Activated CD4-positive, alpha-beta T cell treated with anti-CD3 and anti-CD28 coated beads for 1 hour (primary cell): Measurements from ENCODE around the gene KIF26B.

Experiments
- DNase-seq: peaks from one replicate; pipeline ENCODE4 v3.0.0-alpha.2; 2020

The KIF26B gene

DNA sequence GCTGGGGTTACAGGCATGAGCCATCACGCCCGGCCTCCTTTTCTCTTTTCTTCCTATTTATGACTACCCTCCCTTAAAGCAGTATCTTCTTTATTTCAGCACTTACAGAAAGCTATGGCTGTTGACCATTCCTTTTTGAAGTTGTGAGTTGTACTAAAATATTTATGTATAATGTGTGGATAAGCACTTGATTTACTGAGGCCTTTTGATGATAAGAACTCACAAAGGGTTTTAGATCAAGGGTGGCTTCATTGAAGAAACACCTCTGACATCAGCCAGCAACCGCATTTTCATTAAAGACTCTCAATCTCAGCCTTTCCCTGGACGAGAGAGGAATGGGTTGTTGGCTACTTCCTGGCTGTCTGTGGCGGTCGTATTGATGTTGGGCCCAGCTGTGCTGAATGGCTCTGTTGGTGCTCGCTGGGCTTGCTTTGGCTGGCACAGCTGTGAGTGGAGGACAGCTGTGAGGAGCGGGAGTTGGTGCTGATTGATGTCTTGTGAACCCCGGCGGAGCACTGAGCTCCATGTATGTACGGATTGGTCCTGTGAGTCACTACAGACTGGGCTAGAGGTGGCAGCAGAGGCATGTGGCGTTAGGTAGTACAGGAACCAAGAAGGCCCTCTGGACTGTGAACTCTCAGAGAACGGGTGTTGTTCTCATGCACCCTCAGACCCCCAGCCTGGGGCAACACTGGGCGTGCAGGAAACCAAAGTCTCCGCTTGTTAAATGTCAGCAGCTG, 208.8 kb downstream of the KIF26B start:
- no peak for DNase-seq

- DNase-seq = no peak
Observed at GRCh38 chr1:245365095-245366020, 210.6 kb downstream of the KIF26B start.

GRCh38 chr1:245366886-245367285, 212.1 kb downstream of the KIF26B start:
- no peak for DNase-seq

GRCh38 chr1:245370175-245370825, 215.5 kb downstream of the KIF26B start:
- DNase-seq = no peak

- DNase-seq = no peak
Observed at GRCh38 chr1:245370905-245371581, 216.3 kb downstream of the KIF26B start.

DNA sequence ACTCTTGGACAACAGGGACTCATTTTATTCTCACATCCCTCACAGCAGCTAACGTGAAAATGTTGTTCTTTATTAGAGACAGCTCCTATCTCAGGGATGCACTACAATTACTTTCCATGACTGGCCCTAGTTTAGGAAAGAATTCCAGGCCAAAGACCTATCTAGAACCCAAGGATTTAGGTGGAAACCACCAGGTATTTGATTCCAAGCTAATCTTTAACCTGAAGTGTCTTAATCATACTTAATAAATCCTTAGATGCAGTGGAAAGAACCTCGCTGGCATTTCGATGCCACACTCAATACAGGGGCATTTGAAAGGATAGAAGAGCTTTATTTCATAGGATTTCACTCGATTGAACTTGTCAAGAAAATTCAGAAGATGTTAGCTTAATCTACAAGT, 218.3 kb downstream of the KIF26B start:
- DNase-seq = no peak

DNA sequence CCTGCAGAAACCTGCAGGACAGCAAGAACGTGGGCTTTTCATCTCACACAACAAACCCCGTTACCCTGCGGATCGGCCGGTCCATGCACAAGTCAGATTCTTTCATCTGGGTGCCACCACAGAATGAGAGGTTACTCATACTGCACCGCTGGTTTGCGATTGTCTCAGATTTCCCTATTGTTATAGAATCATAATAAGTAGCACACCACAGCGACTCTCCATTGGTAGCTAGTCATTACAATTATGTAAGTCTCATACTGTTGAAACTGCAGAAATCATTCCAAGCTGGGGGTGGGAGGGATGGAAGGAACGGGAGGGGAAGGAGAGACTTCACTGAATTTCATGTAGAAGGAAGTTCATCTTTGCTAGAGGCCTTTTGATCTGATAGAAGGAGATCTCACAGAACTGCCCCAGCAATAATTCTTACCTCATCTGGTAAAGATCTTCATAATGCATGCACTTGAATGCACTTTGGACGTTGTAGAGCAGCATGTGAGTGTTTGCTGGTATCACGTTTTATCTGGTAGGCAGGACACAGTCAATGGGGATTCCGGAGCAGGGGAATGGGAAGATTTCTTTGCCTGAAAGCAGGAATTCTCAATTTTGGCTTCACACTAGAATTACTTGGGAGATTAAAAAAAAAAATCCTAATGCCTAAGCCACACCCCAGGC, 221.1 kb downstream of the KIF26B start:
- no peak for DNase-seq

GRCh38 chr1:245377854-245378253, 223.1 kb downstream of the KIF26B start:
- no peak for DNase-seq

- no peak for DNase-seq
Observed at GRCh38 chr1:245378311-245378722, 223.5 kb downstream of the KIF26B start.

- no peak for DNase-seq
Observed at GRCh38 chr1:245378745-245379144, 224.0 kb downstream of the KIF26B start.

- DNase-seq = no peak
Observed at GRCh38 chr1:245380790-245381535, 226.2 kb downstream of the KIF26B start.

GRCh38 chr1:245382981-245383380, 228.2 kb downstream of the KIF26B start:
- no peak for DNase-seq

GRCh38 chr1:245383396-245384330, 228.9 kb downstream of the KIF26B start:
- DNase-seq = no peak

- DNase-seq = no peak
Observed at GRCh38 chr1:245386297-245386971, 231.6 kb downstream of the KIF26B start.

GRCh38 chr1:245388687-245389086, 233.9 kb downstream of the KIF26B start:
- DNase-seq = no peak

GRCh38 chr1:245389873-245390272, 235.1 kb downstream of the KIF26B start:
- no peak for DNase-seq

DNA sequence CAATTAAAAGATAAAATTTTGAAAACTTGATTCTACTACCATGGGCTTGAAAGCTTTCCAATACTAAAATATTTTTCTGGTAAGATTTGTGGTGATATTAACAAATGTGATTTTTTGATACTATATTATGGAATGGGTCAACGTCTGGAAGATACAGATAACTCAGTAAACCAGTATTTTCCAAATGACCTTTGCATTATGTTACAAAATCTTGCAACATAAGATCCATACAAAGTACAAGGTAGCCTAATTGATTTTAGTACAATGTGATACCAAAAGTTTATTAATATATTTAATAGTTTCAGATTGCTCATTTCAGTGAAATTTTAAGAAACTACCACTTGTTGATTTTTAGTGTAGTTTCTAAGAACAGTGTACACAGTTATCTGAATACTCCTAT, 236.2 kb downstream of the KIF26B start:
- no peak for DNase-seq

DNA sequence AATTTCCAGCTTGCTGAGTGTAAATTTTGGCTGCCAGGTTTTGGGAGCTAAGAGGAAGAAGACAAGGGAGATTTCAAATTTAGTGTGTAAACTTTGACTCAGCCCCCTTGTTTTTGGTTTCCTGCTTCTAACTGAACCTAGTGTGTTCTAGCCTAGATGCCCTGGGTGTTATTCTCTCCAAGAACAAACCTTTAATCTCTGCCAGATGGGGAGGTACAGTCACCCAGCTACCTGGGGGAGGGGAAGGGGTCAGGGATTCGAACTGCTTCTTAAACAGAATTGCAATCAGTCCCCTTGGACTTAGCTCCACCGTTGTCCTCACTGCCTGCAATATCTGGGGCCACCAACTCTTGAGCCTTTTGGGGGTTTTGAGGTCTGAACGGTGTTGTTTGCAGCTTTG, 238.9 kb downstream of the KIF26B start:
- DNase-seq = no peak

- no peak for DNase-seq
Observed at GRCh38 chr1:245395680-245396079, 240.9 kb downstream of the KIF26B start.

GRCh38 chr1:245396615-245397014, 241.8 kb downstream of the KIF26B start:
- DNase-seq = no peak
